RWPE2 (cell line): ENCODE results near the gene HTRA3.
"Not testable (repeated sequence)": the region's sequence is repeated elsewhere in the genome, so short reads cannot be mapped to it uniquely, and the experiment has no call there.

Experiments used
- ATAC-seq: fragments of 200-7000 bp; cut with Tn5 transposase; 3 replicates; pipeline ENCODE4 v1.9.1; 2021; ENCODE audit warnings: low read depth
- DNase-seq: peaks from one replicate; pipeline ENCODE4 v3.0.0-alpha.2; 2020; ENCODE audit warnings: low spot score
- H3K27ac ChIP-seq: fragments of 450-650 bp; 2 replicates; pipeline ENCODE4 v1.5.1; 2017; ENCODE audit warnings: mild to moderate bottlenecking; ENCODE audit not compliant: poor library complexity, severe bottlenecking
- H3K27me3 ChIP-seq: fragments of 250-450 bp; sonication (Bioruptor Pico); 2 replicates; pipeline ENCODE4 v1.5.1; 2021; ENCODE audit warnings: mild to moderate bottlenecking, moderate library complexity; ENCODE audit not compliant: insufficient read depth, poor library complexity, severe bottlenecking
- H3K36me3 ChIP-seq: fragments of 250-450 bp; sonication (Bioruptor Pico); 2 replicates; pipeline ENCODE4 v1.5.1; 2020; ENCODE audit warnings: low read depth, mild to moderate bottlenecking, moderate library complexity
- H3K4me1 ChIP-seq: fragments of 250-450 bp; sonication (Bioruptor Pico); 2 replicates; pipeline ENCODE4 v1.5.1; 2021; ENCODE audit warnings: mild to moderate bottlenecking, moderate library complexity; ENCODE audit not compliant: insufficient read depth, poor library complexity, severe bottlenecking
- H3K4me3 ChIP-seq: fragments of 250-450 bp; sonication (Bioruptor Pico); 2 replicates; pipeline ENCODE4 v1.5.1; 2021; ENCODE audit warnings: mild to moderate bottlenecking, moderate library complexity; ENCODE audit not compliant: severe bottlenecking
- H3K9me3 ChIP-seq: fragments of 250-450 bp; sonication (Bioruptor Pico); 2 replicates; pipeline ENCODE4 v1.5.1; 2021; ENCODE audit warnings: mild to moderate bottlenecking, moderate library complexity; ENCODE audit not compliant: severe bottlenecking
- TF ChIP-seq, protein P1 (sequence below): fragments of 450-650 bp; IDR thresholded peaks from one replicate; pipeline ENCODE4 v1.5.1; 2017; ENCODE audit warnings: mild to moderate bottlenecking, moderate library complexity; ENCODE audit not compliant: poor library complexity, severe bottlenecking

Gene HTRA3

DNA sequence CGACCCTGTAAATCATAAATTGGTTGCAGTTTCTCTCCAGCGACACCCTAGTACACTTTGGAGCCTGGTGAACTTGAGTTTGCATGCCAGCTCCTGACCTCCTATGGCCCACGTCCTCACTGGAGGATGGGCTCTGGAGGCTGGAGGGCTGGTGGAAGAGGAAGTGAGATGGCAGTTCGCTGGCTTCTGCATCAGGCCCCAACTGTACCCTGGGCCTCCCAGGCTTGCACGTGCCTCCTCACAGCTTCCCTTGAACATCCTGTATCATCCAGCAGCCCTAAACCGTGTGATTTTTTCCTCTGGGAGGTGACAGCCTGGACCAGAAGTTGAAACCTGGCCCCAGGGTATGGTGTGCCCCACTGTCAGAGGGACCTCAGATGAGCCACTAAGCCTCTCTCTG lies 78.5 kb downstream of the HTRA3 start:
- TF ChIP-seq, protein P1, sequence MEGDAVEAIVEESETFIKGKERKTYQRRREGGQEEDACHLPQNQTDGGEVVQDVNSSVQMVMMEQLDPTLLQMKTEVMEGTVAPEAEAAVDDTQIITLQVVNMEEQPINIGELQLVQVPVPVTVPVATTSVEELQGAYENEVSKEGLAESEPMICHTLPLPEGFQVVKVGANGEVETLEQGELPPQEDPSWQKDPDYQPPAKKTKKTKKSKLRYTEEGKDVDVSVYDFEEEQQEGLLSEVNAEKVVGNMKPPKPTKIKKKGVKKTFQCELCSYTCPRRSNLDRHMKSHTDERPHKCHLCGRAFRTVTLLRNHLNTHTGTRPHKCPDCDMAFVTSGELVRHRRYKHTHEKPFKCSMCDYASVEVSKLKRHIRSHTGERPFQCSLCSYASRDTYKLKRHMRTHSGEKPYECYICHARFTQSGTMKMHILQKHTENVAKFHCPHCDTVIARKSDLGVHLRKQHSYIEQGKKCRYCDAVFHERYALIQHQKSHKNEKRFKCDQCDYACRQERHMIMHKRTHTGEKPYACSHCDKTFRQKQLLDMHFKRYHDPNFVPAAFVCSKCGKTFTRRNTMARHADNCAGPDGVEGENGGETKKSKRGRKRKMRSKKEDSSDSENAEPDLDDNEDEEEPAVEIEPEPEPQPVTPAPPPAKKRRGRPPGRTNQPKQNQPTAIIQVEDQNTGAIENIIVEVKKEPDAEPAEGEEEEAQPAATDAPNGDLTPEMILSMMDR, result no peak
- DNase-seq, result no peak
- no peaks in the 10 kb centered on the region for H3K4me1 ChIP-seq

DNA sequence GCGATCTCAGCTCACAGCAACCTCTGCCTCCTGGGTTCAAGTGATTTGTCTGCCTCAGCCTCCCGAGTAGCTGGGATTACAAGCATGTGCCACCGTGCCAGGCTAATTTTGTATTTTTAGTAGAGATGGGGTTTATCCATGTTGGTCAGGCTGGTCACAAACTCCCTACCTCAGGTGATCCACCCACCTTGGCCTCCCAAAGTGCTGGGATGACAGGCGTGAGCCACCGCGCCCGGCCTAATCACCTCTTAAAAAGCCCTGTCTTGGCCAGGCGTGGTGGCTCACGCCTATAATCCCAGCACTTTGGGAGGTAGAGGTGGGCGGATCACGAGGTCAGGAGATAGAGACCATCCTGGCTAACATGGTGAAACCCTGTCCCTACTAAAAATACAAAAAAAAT lies 79.7 kb downstream of the HTRA3 start:
- H3K36me3 ChIP-seq, H3K27me3 ChIP-seq, H3K27ac ChIP-seq, H3K4me3 ChIP-seq, H3K9me3 ChIP-seq, DNase-seq, H3K4me1 ChIP-seq, ATAC-seq: not testable (repeated sequence)

More for the DNA sequence above, 78.5 kb downstream of the HTRA3 start:
- ATAC-seq, result no peak
- no peaks in the 10 kb centered on the region for H3K9me3 ChIP-seq
- H3K27ac ChIP-seq, result no peak overlapping the region
- H3K36me3 ChIP-seq, result no peaks in the 10 kb centered on the region
- no peaks in the 10 kb centered on the region for H3K27me3 ChIP-seq
- no peak overlapping the region for H3K4me3 ChIP-seq

DNA sequence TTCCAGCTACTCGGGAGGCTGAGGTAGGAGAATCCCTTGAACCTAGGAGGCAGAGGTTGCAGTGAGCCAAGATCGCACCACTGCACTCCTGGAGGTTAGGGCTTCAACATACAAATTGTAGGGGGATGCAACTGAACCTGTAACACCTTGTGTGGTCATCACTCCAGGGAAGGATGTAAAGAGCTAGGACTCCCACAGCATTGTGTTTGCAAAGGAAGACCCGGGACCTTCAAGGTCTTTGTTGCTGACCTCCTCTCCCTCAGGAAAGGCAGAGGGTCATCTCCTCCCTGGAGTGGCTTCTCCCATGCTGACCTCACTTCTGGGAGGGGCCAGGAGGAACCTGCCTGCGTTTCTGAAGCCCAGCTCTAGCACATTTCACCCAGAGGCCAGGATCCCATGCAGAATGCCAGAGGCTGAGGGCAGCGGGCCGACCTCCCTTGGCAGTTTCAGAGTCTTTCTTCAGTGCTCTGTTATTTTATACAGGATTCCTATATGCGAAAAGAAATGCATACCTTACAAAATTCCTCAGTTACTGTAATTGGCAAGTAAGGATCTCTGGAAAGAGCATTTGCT lies 80.2 kb downstream of the HTRA3 start:
- Histone ChIP-seq H3K4me3 (no peak overlapping the region), H3K4me1 (no peaks in the 10 kb centered on the region), H3K9me3 (no peaks in the 10 kb centered on the region), H3K27ac (no peak overlapping the region), H3K36me3 (no peaks in the 10 kb centered on the region), H3K27me3 (no peaks in the 10 kb centered on the region)
- no peak for DNase-seq
- no peak for ATAC-seq
- TF ChIP-seq, protein P1, result no peak

DNA sequence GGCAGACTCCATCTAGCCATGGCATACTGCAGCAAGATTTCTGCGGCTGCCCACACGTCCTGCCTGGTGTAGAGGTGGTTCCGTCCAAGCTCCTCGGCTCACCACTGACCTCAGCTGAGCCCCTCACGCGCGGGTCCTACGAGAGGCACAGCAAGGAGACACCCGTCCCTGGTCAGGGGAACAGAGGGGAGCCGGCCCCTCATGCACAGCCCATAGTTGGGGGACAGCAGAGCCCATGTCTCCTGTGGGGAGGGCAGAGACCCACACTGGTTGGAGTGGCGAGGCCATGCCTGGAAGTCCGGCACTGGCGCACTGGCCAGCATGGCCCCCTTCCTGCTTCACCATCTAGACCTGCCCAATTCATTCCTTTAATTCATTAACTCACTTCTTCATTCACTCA lies 80.8 kb downstream of the HTRA3 start:
- TF ChIP-seq, protein P1, result no peak
- H3K9me3 ChIP-seq, result no peaks in the 10 kb centered on the region
- no peak overlapping the region for H3K4me3 ChIP-seq
- no peak overlapping the region for H3K27ac ChIP-seq
- ATAC-seq, result no peak
- H3K27me3 ChIP-seq, result no peaks in the 10 kb centered on the region
- H3K4me1 ChIP-seq, result no peaks in the 10 kb centered on the region
- DNase-seq, result no peak
- H3K36me3 ChIP-seq, result no peaks in the 10 kb centered on the region

DNA sequence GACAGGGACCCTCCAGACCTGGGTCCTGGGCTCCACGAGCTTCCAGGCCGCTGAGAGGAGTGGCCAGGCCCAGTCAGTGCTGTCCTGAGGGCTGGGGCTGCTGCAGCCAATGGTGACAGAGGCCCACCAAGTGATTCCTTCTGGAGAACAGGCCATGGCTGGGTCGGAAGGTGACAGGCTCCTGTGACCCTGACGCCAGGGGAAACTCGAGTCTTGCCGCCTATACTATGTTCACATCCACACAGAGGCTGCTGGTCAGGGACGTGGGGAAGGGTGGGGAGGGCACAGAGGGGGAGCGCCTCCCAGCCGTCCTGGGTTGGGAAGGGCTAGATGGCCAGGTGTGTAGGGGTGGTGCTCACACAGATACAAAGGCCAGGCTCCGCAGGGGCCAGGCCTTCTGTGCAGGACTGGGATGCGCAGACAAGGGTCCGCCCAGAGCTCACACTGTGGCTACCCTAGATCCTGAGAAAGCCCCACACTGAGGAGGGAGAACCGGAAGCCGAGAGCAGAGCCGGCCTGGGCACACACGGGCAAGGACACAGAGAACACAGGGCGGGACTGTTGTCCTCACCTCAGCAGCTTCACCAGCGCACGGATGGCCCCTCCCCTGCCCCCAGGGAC lies 81.4 kb downstream of the HTRA3 start:
- Histone ChIP-seq H3K4me3 (no peak overlapping the region), H3K27me3 (no peaks in the 10 kb centered on the region), H3K36me3 (no peaks in the 10 kb centered on the region), H3K4me1 (peaks cover 5% of the 10 kb centered on the region), H3K9me3 (no peaks in the 10 kb centered on the region), H3K27ac (no peak overlapping the region)
- no peak for DNase-seq
- no peak for ATAC-seq
- TF ChIP-seq, protein P1, result no peak
